ENCODE results near the gene LRRN2.

DNA sequence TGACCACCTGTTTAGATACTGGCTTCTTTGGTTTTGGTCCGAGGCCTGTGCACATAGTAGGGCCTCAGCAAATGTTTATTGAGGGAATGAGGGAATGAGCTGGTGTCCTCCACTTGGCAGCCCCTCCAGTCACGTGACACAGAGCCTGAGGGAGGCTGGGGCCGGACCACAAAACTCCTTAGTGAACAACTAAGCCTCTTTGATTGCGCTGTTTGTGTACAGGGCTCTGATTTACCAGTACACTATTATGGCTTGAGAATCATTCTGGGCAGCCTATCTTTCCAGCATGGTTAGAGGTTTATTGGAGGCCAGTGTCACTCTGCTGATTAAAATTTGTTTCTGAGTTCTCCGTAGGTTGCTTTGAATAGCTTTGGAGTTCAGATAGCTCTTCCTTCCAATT, 10.2 kb upstream of the LRRN2 start:
- no peak for TF ChIP-seq RAD21 (IDR thresholded peaks at IDR 0.05 in 1 of 2, conservative IDR thresholded peaks at IDR 0.05 in 1 of 2; ENCODE audit: low read depth in 2 of 2, low read length in 2 of 2)
- TF ChIP-seq YY1 (IDR thresholded peaks at IDR 0.05; ENCODE audit: low read depth, low read length) = no peak
- TF ChIP-seq JUN (IDR thresholded peaks at IDR 0.05; ENCODE audit: low read depth, low read length) = no peak
- no peak for TF ChIP-seq HDAC2 (IDR thresholded peaks at IDR 0.05; ENCODE audit: borderline replicate concordance in 1 of 2, low read depth in 2 of 2, low read length in 2 of 2)
- TF ChIP-seq ZNF274 (IDR thresholded peaks at IDR 0.05; ENCODE audit: borderline replicate concordance, extremely low read depth, low read length) = no peak
- TF ChIP-seq FOSL1 (IDR thresholded peaks at IDR 0.05; ENCODE audit: insufficient read depth, low read depth, low read length) = no peak
- TF ChIP-seq EZH2 (IDR thresholded peaks at IDR 0.05; ENCODE audit: low read depth, low read length, severe bottlenecking) = no peak
- no peak for TF ChIP-seq SUZ12 (IDR thresholded peaks at IDR 0.05; ENCODE audit: low read length)
- TF ChIP-seq CTCF (IDR thresholded peaks at IDR 0.05; ENCODE audit: control extremely low read depth in 1 of 3, insufficient read depth in 1 of 3, low read depth in 1 of 3, low read length in 3 of 3) = no peak
